AG10803 (cell line): ENCODE measurements around the gene SH3GL2.

Source experiments
- DNase-seq: peaks from one replicate; pipeline ENCODE4 v3.0.0; 2010; ENCODE audit warnings: low read depth
- H3K4me3 ChIP-seq: 2 replicates; pipeline ENCODE4 v1.5.1; 2011; ENCODE audit warnings: mild to moderate bottlenecking, low read length, control low read depth
- TF ChIP-seq, protein P1 (sequence below): conservative IDR thresholded peaks from 2 replicates; pipeline ENCODE4 v1.5.1; 2011; ENCODE audit warnings: mild to moderate bottlenecking, low read length, control low read depth, inconsistent platforms

SH3GL2 gene

DNA sequence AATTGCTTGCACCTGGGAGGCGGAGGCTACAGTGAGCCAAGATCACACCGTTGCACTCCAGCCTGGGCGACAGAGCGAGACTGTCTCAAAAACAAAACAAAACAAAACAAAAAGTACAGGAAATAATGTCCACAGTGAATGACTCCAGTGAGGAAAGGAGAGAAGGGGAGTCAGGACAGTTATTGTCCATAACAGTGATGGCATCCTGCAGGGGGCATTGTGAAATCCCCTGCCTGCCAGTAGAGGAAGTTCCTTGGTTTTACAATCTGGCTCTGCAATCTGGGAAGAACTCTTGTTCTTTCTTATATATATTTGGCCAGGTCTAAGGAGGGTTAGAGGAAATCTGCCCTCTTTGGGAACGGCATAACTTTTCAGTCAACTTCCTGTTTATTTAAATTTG lies 8.2 kb downstream of the SH3GL2 start:
- TF ChIP-seq, protein P1, sequence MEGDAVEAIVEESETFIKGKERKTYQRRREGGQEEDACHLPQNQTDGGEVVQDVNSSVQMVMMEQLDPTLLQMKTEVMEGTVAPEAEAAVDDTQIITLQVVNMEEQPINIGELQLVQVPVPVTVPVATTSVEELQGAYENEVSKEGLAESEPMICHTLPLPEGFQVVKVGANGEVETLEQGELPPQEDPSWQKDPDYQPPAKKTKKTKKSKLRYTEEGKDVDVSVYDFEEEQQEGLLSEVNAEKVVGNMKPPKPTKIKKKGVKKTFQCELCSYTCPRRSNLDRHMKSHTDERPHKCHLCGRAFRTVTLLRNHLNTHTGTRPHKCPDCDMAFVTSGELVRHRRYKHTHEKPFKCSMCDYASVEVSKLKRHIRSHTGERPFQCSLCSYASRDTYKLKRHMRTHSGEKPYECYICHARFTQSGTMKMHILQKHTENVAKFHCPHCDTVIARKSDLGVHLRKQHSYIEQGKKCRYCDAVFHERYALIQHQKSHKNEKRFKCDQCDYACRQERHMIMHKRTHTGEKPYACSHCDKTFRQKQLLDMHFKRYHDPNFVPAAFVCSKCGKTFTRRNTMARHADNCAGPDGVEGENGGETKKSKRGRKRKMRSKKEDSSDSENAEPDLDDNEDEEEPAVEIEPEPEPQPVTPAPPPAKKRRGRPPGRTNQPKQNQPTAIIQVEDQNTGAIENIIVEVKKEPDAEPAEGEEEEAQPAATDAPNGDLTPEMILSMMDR, result no peak
- no peak for DNase-seq

DNA sequence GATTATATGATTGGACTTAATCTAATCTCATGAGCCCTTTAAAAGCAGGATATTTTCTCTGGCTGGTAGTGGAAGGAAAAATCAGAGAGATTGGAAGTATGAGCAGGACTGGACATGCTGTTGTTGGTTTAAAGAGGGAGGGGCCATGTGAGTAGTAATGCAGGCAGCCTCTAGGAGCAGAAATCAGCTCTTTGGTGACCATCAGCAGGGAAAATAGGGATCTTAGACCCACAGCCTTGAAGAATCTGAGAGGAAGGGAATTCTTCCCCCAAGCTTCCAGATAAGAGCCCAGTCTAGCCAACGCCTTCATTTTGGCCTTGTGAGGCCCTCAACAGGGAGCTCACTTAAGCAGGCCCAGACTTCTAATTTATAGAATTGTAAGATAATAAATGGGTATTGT lies 9.5 kb downstream of the SH3GL2 start:
- no peak for DNase-seq
- H3K4me3 ChIP-seq, result no peak overlapping the region
- TF ChIP-seq, protein P1, result no peak

More for the DNA sequence above, 8.2 kb downstream of the SH3GL2 start:
- no peak overlapping the region for H3K4me3 ChIP-seq

DNA sequence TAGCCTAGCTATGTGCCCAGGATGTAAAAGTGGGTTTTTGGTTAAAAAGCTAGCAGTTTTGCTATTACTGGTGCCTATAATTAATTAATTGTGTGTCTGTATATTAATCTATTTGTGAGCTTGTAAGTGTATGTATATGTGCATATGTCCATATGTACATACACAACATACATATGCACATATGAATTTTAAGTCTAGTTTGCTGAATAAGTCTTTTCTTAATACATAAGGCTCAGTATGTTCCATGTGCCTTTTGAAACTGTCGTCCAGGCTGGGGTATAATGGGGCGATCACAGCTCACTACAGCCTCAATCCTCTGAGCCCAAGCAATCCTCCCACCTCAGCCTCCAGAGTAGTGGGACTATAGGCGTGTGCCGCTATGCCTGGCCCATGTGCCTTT lies 10.1 kb downstream of the SH3GL2 start:
- no peak overlapping the region for H3K4me3 ChIP-seq
- TF ChIP-seq, protein P1, result no peak
- no peak for DNase-seq

DNA sequence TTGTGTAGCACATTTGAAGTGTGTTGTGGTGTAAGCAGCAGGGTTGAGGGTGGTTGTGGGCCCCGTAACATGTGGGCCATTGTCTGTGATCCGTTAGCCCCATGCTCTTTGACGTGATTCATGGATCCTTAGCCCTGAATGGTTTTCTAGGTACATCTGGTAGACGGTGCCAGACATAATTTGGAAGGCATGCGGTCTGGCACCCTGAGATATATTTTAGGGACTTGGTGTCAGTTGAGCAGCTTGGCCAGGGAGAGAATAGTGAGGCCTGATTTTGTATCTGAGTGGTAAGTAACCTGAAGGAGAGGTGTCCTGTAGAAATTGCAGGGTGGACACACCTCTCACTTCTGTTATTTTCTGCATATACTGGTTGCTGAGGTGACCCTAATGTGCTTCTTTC lies 10.9 kb downstream of the SH3GL2 start:
- no peak for DNase-seq

DNA sequence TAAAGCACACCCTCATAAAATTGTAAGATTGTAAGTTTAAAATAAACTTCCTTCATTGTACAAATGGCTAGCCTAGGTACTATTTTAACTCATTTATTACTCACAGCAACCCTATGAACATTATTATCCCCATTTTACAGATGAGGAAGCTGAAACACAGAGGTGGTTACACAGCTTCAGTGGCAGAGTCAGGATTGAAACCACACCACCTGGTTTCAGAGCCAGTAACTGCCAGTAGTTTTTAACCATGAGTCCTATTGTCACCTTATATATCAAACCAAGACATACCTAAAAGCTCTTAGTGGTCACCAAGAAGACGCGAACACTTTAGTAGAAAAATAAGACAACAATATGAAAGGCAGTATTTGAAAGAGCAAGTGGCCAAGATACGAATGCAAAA lies 16.1 kb downstream of the SH3GL2 start:
- TF ChIP-seq, protein P1, result no peak
- H3K4me3 ChIP-seq, result no peak overlapping the region
- DNase-seq, result no peak

More for the DNA sequence above, 10.9 kb downstream of the SH3GL2 start:
- H3K4me3 ChIP-seq, result no peak overlapping the region
- TF ChIP-seq, protein P1, result no peak

DNA sequence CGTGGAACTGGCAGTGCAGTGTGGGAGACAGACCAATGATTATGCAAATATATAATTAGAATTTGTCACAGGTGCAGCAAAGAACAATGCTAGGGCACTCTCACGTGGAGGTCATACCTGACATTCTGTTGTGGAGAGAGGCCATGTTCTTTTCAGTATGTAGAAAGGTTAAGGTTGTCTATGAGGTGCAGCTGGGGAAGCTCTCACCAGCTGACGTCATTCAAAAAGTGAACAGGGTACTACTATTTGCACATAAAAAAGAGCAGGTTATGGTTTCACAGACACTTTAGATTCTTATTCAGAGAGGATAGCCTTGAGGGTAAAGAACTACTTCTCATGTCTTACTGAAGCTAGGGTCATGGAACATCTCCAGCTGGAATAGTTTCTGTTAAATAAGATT lies 19.1 kb downstream of the SH3GL2 start:
- no peak overlapping the region for H3K4me3 ChIP-seq
- no peak for DNase-seq
- TF ChIP-seq, protein P1, result no peak

DNA sequence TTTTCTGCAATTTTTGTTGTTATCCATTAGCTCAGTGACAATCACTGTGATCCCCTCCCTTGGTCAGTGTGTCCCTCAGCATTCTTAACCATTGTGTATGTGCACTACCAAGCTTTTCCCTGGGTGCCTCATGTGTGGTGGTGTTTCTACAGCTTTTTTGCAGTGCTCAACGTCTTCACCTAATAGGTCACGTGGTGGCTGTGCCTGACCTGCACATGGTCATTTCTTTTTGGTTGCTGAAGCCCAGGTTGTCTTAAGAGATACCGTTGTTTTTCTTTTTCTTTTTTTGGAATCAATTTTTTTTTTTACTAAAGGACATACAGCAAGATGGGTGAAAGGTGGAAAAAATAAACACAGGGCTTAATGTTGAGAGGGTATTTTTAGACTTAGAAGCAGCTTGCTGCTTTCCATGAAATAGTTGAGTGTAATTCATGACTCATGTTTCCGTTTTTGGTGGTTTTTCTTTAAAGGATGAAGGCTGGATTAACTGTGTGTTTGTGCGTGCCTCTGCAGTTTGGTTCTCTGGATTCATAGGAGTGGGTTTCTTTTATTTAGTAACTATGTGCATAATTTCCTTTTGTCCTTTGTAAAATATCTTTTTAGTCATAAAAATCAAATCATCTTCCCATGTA lies 22.2 kb downstream of the SH3GL2 start:
- DNase-seq, result no peak
- no peak overlapping the region for H3K4me3 ChIP-seq
- TF ChIP-seq, protein P1, result no peak
